Measurements from ENCODE around the gene PRR14L.
A peak's percentile ranks its signal among the peaks of the same experiment; 100 is the strongest.
"Not testable (repeated sequence)": the region's sequence is repeated elsewhere in the genome, so short reads cannot be mapped to it uniquely, and the experiment has no call there.

The PRR14L gene

DNA sequence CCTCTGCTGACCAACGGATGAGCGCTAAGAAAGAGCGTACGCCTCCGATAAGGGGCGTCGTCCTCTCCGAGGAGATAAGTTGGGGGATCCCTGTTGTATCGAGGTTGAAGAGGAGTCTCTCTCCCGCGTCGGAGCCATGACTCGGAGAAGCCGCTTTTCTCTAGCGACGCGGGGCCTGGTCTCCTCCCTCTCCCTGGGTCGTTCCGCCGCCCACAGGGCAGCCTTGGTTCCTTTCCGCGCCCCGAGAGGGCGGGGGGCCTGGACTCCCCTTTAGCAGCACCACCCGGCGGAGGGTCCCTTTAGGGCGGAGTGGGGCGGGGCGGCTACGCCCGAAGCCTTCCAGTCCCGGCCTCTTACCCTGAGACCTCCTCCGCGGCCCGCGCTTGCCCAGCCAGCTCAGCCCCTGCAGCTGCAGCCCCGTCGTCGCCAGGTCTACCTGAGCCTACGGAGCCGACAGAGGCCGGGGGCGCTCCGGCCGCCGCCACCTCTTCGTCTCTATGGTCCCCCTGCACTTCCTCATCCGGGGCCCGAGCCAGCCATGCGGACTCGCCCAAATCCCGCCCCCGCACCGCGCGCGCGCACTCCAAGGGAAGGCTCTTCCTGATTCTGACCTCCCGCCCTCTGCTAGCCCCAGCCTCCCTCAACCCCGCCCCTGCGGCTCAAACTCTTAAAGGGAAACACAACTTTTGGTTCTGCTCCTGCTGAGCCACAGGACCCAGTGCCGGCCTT is at the start of gene PRR14L:
Gene PRR14L, minus strand, starts transcription at position 497 of the 729 bp plus-strand sequence. CDS start 11,272 bp downstream, outside the sequence.
- peak; percentile 97 for DNase-seq

DNA sequence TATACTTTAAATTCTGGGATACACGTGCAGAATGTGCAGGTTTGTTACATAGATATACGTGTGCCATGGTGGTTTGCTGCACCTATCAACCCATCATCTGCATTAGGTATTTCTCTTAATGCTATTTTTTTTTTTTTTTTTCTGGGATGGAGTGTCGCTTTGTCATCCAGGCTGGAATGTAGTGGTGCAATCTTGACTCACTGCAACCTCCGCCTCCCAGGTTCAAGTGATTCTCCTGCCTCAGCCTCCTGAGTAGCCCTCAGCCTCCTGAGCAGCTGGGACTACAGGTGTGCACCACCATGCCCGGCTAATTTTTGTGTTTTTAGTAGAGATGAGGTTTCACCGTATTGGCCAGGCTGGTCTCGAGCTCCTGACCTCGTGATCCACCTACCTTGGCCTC is 49.4 kb upstream of the PRR14L start:
- DNase-seq: not testable (repeated sequence)

DNA sequence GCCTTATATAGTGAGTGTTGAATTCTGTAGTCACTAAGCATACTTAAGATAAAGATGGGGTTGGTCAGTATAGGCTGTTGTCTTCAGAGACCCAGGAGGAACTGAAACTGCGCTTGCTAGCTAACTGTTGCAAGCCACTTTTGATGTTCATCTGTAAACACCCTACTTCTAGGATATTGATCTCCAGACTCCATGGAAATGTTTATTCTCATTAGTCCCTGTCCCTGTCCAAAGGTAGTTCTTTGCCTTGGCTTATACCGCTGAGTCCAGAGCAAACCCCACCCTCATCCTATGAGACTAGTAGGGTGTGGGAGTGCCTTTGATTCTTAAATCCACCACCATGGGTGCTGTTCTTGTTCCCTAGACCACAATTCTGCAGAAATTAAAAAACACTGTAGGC is 40.3 kb upstream of the PRR14L start:
- no peak for DNase-seq

DNA sequence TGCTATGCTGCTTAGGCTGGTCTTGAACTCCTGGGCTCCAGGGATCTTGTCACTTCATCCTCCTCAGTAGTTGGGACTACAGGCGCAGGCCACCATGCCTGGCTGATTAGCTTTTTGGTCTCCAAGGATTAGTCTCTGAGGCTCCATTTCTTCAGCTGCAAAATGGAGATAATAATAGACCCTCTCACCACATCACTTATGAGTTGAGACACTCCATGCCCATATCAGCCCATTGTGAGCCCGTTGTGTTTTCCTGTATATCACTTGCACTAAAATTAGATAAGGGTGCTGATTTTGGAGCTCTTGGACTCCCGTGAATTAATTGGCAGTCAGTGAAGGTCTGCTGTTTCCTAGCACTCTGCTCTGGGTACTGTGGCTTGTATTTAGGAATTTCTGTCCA is 39.9 kb upstream of the PRR14L start:
- DNase-seq: no peak

DNA sequence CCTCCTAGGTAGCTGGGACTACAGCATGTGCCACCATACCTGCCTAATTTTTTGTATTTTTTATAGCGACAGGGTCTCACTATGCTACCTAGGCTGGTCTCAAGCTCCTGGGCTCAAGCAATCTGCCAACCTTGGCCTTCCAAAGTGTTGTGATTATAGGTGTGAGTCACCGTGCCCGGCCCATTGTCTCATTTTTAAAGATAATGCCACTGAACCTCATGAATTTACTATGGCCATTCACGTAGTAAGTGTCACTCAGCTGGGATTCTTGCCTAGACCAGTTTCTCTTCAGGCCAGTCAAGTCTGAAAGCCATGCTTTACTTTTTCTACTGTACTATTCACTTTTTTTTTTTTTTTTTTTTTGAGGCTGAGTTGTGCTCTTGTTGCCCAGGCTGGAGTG is 26.3 kb upstream of the PRR14L start:
- DNase-seq: no peak

DNA sequence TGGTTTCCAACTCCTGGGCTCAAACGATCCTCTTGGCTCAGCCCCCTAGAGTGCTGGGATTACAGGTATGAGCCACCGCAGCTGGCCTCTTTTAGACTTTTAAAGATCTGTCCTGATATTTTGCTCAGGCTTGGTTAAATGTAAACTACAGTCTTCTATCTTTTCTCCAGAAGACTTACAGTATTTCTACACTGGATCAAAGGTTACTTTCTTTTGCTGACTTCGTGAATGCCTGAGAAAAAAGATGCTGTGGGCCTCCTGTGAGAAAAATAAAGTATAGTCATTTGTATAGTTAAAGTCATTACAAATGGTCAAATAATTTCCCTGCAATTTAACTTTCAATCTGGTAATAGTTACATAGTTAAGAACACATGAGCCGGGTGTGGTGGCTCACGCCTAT is 23.5 kb upstream of the PRR14L start:
- DNase-seq: no peak

- no peak for DNase-seq
These were observed 18.6 kb upstream of the PRR14L start for GRCh38 chr22:31768422-31769059.

- DNase-seq: no peak
These were observed 14.9 kb upstream of the PRR14L start for GRCh38 chr22:31764785-31765184.

DNA sequence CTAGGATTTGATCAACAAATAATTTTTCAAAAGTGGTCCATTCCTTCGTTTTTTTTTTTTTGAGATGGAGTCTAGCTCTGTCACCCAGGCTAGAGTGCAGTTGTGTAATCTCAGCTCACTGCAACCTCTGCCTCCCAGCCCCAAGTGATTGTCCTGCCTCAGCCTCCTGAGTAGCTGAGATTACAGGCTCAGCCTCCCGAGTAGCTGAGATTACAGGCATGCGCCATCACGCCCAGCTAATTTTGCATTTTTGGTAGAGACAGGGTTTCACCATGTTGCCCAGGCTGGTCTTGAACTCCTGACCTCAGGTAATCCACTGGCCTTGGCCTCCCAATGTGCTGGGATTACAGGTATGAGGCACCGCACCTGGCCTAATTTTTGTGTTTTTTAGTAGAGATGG is 8.9 kb upstream of the PRR14L start:
- DNase-seq: not testable (repeated sequence)

DNA sequence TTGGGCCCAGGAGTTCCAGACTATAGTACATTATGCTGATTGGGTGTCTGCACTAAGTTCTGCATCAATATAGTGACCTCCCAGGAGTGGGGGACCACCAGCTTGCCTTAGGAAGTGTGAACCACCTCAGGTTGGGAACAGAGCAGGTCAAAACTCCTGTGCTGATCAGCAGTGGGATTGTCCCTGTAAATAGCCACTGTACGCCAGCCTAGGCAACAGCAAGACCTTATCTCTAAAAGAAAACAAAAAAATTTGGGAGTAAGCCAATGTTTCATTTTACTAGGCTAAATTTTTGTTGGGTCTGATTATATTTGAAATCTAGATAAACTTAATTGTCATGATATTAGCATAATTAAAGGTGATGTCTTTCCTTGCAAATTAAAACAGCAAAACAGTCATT is 7.3 kb upstream of the PRR14L start:
- DNase-seq: no peak

GRCh38 chr22:31754813-31755212 is 4.9 kb upstream of the PRR14L start:
- no peak for DNase-seq

DNA sequence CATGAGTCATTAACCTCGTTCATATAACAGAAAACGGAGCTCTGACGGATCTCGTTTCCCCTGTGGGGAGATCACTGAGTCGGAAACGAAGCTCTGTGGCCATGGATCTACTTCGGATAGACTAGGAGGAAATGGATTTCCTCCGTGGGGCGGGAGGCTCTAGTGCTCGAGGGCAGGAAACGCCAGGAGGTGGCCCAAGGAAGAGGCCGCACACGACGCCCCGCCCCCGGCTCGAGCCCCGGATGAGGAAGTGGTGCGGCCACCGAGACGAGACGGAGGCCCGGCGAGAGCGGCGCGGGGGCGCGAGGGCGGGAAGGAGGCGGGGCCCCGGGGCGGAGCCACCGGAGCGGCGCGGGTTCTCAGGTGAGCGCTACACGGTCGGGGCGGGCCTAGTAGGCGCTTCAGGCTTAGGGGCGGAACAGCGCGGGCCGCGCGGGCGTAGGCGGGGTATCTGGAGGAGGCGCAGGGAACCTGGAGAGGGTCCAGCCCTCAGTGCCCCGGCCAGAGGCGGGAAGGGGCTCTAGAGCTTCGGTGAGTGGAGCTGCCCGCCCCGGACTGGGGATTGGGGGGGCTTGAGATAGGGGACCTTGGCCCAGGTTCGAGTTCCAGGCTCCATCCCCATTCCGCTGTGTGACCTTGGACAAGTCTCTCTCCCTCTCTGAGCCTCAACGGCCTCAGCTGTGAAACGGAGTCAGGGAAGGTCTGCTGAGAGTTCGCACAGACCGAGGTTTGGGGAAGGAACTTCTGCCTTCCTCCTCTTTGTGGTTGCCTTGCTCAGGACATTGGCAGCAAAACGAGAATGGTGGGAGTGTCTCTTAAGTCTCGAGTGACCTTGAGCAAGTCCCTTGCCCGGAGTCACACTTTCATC is 3.9 kb upstream of the PRR14L start, which contains the start of gene DEPDC5:
Gene DEPDC5, plus strand, starts transcription at position 386 of the 868 bp plus-strand sequence. CDS start 903 bp downstream, outside the sequence.
- peak; percentile 95 for DNase-seq

GRCh38 chr22:31753005-31753633 is 3.2 kb upstream of the PRR14L start:
- DNase-seq: no peak

DNA sequence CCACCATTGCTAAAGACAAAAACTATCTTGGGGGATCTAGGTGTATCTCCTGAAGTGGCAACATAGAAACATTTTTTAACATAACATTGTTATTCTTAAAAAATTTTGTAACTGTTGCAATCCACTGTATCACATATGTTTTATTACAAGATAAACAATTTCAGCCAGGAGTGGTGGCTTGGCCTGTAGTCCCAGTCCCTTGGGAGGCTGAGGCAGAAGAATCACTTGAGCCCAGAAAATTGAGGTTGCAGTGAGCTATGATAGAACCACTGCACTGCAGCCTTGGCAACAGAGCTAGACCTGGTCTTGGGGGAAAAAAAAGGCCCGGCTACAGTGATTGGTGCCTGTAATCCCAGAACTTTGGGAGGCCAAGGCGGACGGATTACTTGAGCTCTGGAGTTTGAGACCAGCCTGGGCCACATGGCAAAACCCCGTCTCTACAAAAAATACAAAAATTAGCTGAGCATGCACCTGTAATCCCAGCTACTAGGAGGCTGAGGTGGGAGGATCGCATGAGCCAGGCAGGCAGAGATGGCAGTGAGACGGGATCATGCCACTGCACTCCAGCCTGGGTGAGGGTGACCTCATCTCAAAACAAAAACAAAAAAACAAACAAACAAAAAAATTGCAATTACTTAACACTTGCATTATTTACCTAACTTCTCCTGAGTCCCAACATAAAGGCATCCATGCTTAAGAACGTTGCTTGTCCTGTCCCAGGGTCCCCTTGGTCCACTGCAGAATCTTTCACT is 2.3 kb upstream of the PRR14L start:
- DNase-seq: no peak

DNA sequence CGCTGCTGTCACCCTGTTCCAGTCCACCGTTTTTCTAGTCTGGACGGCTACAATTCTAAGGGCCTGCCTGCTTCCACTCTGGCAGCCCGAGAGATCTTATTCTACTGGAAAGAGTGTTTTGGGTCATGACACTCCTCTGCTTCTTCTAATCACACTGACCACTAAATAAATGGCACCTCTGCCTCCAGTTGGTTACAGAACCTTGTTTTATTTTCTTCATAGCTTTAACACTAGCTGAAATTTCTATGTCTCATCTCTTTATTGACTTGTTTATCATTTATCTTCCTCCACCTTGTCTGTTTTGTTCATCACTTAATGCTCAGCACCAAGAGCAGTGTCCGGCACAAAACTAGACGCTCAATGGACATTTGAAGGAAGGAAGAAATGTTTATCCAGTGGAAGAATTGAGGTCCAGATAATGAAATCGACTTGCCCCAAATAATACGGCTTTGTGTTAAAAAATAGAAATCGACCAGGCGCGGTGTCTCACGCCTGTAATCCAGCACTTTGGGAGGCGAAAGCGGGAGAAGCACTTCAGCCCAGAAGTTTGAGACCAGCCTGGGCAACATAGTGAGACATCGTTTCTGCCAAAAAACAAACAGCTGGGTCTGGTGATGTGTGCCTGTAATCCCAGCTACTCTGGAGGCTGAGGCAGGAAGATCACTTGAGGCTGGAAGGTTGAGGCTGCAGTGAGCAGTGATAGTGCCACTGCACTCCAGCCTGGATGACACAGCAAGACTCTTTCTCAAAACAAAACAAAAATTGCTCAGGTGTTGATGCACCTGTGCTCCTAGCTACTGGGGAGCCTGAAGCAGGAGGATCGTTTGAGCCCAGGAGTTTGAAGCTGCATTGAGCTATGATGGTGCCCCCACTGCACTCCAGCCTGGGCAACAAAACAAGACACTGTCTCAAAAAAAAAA is 693 bp upstream of the PRR14L start:
- DNase-seq: no peak

DNA sequence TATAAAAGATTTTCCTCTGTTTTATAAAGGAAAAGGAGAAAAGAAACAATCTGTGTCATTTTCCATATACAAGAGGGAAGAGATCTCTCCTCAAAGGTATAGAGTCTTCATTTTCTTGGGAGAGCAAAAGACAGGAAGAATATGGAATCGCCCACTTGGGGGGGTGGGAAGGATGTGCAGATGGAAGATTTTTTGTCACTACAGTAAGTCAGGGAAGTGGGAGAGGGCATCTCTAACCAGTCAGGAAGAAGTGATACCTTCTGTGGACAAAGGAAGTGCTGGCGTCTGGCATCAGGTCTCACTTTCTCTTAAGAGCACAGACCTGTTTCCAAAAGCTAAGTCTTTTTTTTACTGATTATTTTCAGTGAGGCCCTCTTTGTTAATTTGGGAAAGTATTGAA is 1.4 kb downstream of the PRR14L start:
- DNase-seq: no peak

DNA sequence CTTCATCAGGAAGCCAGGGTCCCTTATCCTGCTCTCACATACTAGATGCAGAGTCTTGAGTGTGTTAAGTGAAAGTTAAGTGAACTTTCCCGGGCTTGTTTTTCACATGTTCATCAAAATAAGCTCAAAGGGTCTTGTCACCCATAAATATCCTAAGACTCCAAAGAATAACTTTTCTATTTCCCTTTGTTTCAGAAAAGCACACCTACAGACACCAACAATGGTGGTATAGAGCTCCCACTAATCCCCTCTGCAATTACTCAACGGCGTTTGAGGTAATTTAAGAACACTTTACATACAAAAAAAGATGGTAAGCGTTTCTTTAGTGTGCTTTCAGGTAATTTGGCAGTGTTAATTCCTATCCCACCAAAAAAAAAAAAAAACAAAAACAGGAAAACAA is 2.5 kb downstream of the PRR14L start:
- DNase-seq: no peak

DNA sequence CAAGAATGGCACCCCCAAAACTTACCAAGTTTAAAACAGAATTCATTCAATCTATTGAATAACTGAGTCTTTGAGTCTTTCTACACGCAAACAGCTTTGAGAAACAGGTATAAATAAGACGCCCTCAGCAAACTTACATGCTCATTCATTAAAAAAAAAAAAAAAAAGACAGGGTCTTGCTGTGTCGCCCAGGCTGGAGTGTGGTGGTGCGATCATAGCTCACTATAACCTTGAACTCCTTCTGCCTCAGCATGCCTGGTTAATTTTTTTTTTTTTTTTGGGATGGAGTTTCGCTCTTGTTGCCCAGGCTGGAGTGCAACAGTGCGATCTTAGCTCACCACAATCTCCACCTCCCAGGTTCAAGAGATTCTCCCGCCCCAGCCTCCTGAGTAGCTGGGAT is 6.1 kb downstream of the PRR14L start:
- no peak for DNase-seq

DNA sequence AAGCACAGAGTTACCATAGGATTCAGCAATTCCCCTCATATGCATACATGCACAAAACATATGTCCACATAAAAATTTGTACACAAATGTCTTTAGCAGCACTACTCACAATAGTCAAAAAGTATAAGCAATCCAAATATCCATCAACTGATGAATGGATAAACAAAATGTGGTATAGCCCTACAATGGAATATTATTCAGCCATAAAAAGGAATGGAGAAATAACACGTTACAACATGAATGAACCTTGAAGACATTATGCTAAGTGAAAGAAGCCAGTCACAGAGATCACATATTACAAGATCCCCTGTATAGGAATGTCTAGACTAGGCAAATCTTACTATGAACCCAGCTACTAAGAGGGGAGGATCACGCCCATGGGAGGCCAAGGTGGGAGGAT is 7.2 kb downstream of the PRR14L start:
- DNase-seq: no peak

DNA sequence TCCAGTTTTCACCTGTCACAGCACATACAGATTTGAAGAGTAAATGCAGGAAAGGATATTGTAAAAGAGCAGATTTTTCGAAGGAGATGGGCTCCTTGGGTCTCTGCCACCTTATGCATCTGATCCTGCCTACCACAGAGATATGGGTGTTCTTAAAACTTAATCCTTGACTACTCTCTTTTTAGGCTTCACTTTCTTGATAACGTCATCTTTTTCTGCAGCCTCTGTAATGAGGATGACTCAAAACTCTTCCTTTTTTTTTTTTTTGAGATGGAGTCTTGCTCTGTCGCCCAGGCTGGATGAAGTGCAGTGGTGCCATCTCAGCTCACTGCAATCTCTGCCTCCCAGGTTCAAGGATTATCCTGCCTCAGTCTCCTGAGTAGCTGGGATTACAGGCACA is 7.8 kb downstream of the PRR14L start:
- no peak for DNase-seq

DNA sequence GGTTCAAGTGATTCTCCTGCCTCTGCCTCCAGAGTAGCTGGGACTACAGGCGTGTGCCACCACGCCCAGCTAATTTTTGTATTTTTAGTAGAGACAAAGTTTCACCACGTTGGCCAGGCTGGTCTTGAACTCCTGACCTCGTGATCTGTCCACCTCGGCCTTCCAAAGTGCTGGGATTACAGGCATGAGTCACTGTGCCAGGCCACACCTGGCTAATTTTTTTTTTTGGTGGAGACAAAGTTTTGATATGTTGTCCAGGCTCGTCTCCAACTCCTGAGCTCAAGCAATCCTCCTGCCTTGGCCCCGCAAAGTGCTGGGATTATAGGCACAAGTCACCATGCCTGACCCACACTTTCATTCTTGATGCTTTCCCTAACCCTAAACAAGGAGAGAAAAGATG is 9.6 kb downstream of the PRR14L start:
- not testable (repeated sequence) for DNase-seq
